Measurements from ENCODE around the gene DLGAP4.
A peak's percentile ranks its signal among the peaks of the same experiment; 100 is the strongest.

DLGAP4 gene

GRCh38 chr20:36447101-36447500 lies 141.0 kb downstream of the DLGAP4 start:
- H3K14ac ChIP-seq (ENCODE audit: low read length in 2 of 2): no peak overlapping the region

GRCh38 chr20:36449663-36450062 lies 143.5 kb downstream of the DLGAP4 start:
- peaks cover 3% of the 10 kb centered on the region for H3K4me1 ChIP-seq (ENCODE audit: control insufficient read depth, insufficient read depth, low read depth, low read length)
- no peak overlapping the region for H3K14ac ChIP-seq (ENCODE audit: low read length in 2 of 2)
- H2AFZ ChIP-seq (ENCODE audit: low read depth, low read length): no peak overlapping the region
- H3K79me1 ChIP-seq (replicated peaks; ENCODE audit: low read length, poor library complexity, severe bottlenecking): no peaks in the 10 kb centered on the region
- no peak overlapping the region for H3K18ac ChIP-seq (ENCODE audit: low read depth in 1 of 2, low read length in 2 of 2)
- H3K4me3 ChIP-seq (ENCODE audit: insufficient read depth in 1 of 2, low read depth in 1 of 2, low read length in 2 of 2): no peak overlapping the region
- DNase-seq: no peak
- H3K27ac ChIP-seq (ENCODE audit: low read length, poor library complexity, severe bottlenecking): no peak overlapping the region
- H2BK12ac ChIP-seq (ENCODE audit: low read length in 2 of 2): no peak overlapping the region
- H2BK120ac ChIP-seq (ENCODE audit: low read depth, low read length): no peak overlapping the region
- H2BK15ac ChIP-seq (ENCODE audit: low read depth, poor library complexity, severe bottlenecking): no peak overlapping the region
- H2BK5ac ChIP-seq (ENCODE audit: low read depth, low read length, poor library complexity, severe bottlenecking): no peak overlapping the region
- H4K91ac ChIP-seq (ENCODE audit: low read length): no peak overlapping the region
- no peak overlapping the region for H3K9ac ChIP-seq (ENCODE audit: low read length)
- no peak overlapping the region for H3K4ac ChIP-seq (ENCODE audit: low read depth in 1 of 2, low read length in 2 of 2)
- H4K8ac ChIP-seq (ENCODE audit: low read length): no peak overlapping the region
- no peaks in the 10 kb centered on the region for H3K9me3 ChIP-seq (ENCODE audit: control insufficient read depth, low read length)
- no peaks in the 10 kb centered on the region for H3K36me3 ChIP-seq (ENCODE audit: control insufficient read depth in 1 of 2, insufficient read depth in 2 of 2, low read depth in 1 of 2, low read length in 2 of 2)
- no peak overlapping the region for H3K4me2 ChIP-seq (ENCODE audit: low read length, poor library complexity, severe bottlenecking)
- peaks cover 11 to 38% of the 10 kb centered on the region in 2 experiments for H3K27me3 ChIP-seq (ENCODE audit: control insufficient read depth in 1 of 2, insufficient read depth in 1 of 2, low read length in 2 of 2)
- no peak overlapping the region for H2AK5ac ChIP-seq (ENCODE audit: low read length, severe bottlenecking)
- H3K23ac ChIP-seq (ENCODE audit: low read length in 2 of 2): no peak overlapping the region

More at GRCh38 chr20:36447101-36447500, 141.0 kb downstream of the DLGAP4 start:
- no peak for DNase-seq
- H2BK15ac ChIP-seq (ENCODE audit: low read depth, poor library complexity, severe bottlenecking): no peak overlapping the region
- no peak overlapping the region for H2AFZ ChIP-seq (ENCODE audit: low read depth, low read length)
- H3K9ac ChIP-seq (ENCODE audit: low read length): no peak overlapping the region
- no peak overlapping the region for H3K27ac ChIP-seq (ENCODE audit: low read length, poor library complexity, severe bottlenecking)
- H4K8ac ChIP-seq (ENCODE audit: low read length): no peak overlapping the region
- no peak overlapping the region for H3K4me2 ChIP-seq (ENCODE audit: low read length, poor library complexity, severe bottlenecking)
- H3K9me3 ChIP-seq (ENCODE audit: control insufficient read depth, low read length): no peaks in the 10 kb centered on the region
- H3K23ac ChIP-seq (ENCODE audit: low read length in 2 of 2): no peak overlapping the region
- H3K4me1 ChIP-seq (ENCODE audit: control insufficient read depth, insufficient read depth, low read depth, low read length): no peaks in the 10 kb centered on the region
- no peaks in the 10 kb centered on the region for H3K79me1 ChIP-seq (replicated peaks; ENCODE audit: low read length, poor library complexity, severe bottlenecking)
- H3K4me3 ChIP-seq (ENCODE audit: insufficient read depth in 1 of 2, low read depth in 1 of 2, low read length in 2 of 2): no peak overlapping the region
- no peak overlapping the region for H2BK5ac ChIP-seq (ENCODE audit: low read depth, low read length, poor library complexity, severe bottlenecking)
- H3K18ac ChIP-seq (ENCODE audit: low read depth in 1 of 2, low read length in 2 of 2): no peak overlapping the region
- peaks cover 21 to 43% of the 10 kb centered on the region in 2 experiments for H3K27me3 ChIP-seq (ENCODE audit: control insufficient read depth in 1 of 2, insufficient read depth in 1 of 2, low read length in 2 of 2)
- no peak overlapping the region for H3K4ac ChIP-seq (ENCODE audit: low read depth in 1 of 2, low read length in 2 of 2)
- H4K91ac ChIP-seq (ENCODE audit: low read length): no peak overlapping the region
- no peak overlapping the region for H2BK12ac ChIP-seq (ENCODE audit: low read length in 2 of 2)
- H3K36me3 ChIP-seq (ENCODE audit: control insufficient read depth in 1 of 2, insufficient read depth in 2 of 2, low read depth in 1 of 2, low read length in 2 of 2): no peaks in the 10 kb centered on the region
- no peak overlapping the region for H2AK5ac ChIP-seq (ENCODE audit: low read length, severe bottlenecking)
- no peak overlapping the region for H2BK120ac ChIP-seq (ENCODE audit: low read depth, low read length)

- Histone ChIP-seq H3K23ac (ENCODE audit: low read length in 2 of 2) (no peak overlapping the region), H2BK120ac (ENCODE audit: low read depth, low read length) (no peak overlapping the region), H3K9me3 (ENCODE audit: control insufficient read depth, low read length) (no peaks in the 10 kb centered on the region), H2BK5ac (ENCODE audit: low read depth, low read length, poor library complexity, severe bottlenecking) (no peak overlapping the region), H4K8ac (ENCODE audit: low read length) (no peak overlapping the region), H2BK15ac (ENCODE audit: low read depth, poor library complexity, severe bottlenecking) (no peak overlapping the region), H2AK5ac (ENCODE audit: low read length, severe bottlenecking) (no peak overlapping the region), H3K27ac (ENCODE audit: low read length, poor library complexity, severe bottlenecking) (no peak overlapping the region), H3K4me3 (ENCODE audit: insufficient read depth in 1 of 2, low read depth in 1 of 2, low read length in 2 of 2) (no peak overlapping the region), H3K79me1 (replicated peaks; ENCODE audit: low read length, poor library complexity, severe bottlenecking) (no peaks in the 10 kb centered on the region), H2AFZ (ENCODE audit: low read depth, low read length) (no peak overlapping the region), H3K4me1 (ENCODE audit: control insufficient read depth, insufficient read depth, low read depth, low read length) (peaks cover 10% of the 10 kb centered on the region), H4K91ac (ENCODE audit: low read length) (peak overlapping the region; percentile 18), H3K36me3 (ENCODE audit: control insufficient read depth in 1 of 2, insufficient read depth in 2 of 2, low read depth in 1 of 2, low read length in 2 of 2) (no peaks in the 10 kb centered on the region), H3K9ac (ENCODE audit: low read length) (no peak overlapping the region), H2BK12ac (ENCODE audit: low read length in 2 of 2) (no peak overlapping the region), H3K4ac (ENCODE audit: low read depth in 1 of 2, low read length in 2 of 2) (no peak overlapping the region), H3K4me2 (ENCODE audit: low read length, poor library complexity, severe bottlenecking) (no peak overlapping the region), H3K18ac (ENCODE audit: low read depth in 1 of 2, low read length in 2 of 2) (no peak overlapping the region), H3K27me3 (ENCODE audit: control insufficient read depth in 1 of 2, insufficient read depth in 1 of 2, low read length in 2 of 2) (peaks cover 13 to 23% of the 10 kb centered on the region in 2 experiments), H3K14ac (ENCODE audit: low read length in 2 of 2) (no peak overlapping the region)
- no peak for DNase-seq
- 68% methylated on average over 4 of the region's 4 CpGs for WGBS
Observed at GRCh38 chr20:36454332-36454697, 148.2 kb downstream of the DLGAP4 start.

- Histone ChIP-seq H2AFZ (ENCODE audit: low read depth, low read length) (no peak overlapping the region), H3K9ac (ENCODE audit: low read length) (no peak overlapping the region), H3K9me3 (ENCODE audit: control insufficient read depth, low read length) (no peaks in the 10 kb centered on the region), H3K4me1 (ENCODE audit: control insufficient read depth, insufficient read depth, low read depth, low read length) (peaks cover 10% of the 10 kb centered on the region), H4K8ac (ENCODE audit: low read length) (no peak overlapping the region), H4K91ac (ENCODE audit: low read length) (peak overlapping the region; percentile 18), H3K36me3 (ENCODE audit: control insufficient read depth in 1 of 2, insufficient read depth in 2 of 2, low read depth in 1 of 2, low read length in 2 of 2) (no peaks in the 10 kb centered on the region), H3K4ac (ENCODE audit: low read depth in 1 of 2, low read length in 2 of 2) (no peak overlapping the region), H3K14ac (ENCODE audit: low read length in 2 of 2) (peak overlapping the region in 1 of 2 experiments; percentile 44), H3K4me3 (ENCODE audit: insufficient read depth in 1 of 2, low read depth in 1 of 2, low read length in 2 of 2) (no peak overlapping the region), H2BK12ac (ENCODE audit: low read length in 2 of 2) (no peak overlapping the region), H3K79me1 (replicated peaks; ENCODE audit: low read length, poor library complexity, severe bottlenecking) (no peaks in the 10 kb centered on the region), H3K27ac (ENCODE audit: low read length, poor library complexity, severe bottlenecking) (no peak overlapping the region), H3K23ac (ENCODE audit: low read length in 2 of 2) (peak overlapping the region in 1 of 2 experiments; percentile 46), H2BK15ac (ENCODE audit: low read depth, poor library complexity, severe bottlenecking) (no peak overlapping the region), H3K18ac (ENCODE audit: low read depth in 1 of 2, low read length in 2 of 2) (no peak overlapping the region), H3K4me2 (ENCODE audit: low read length, poor library complexity, severe bottlenecking) (no peak overlapping the region), H2BK120ac (ENCODE audit: low read depth, low read length) (no peak overlapping the region), H2BK5ac (ENCODE audit: low read depth, low read length, poor library complexity, severe bottlenecking) (no peak overlapping the region), H2AK5ac (ENCODE audit: low read length, severe bottlenecking) (peak overlapping the region; percentile 38), H3K27me3 (ENCODE audit: control insufficient read depth in 1 of 2, insufficient read depth in 1 of 2, low read length in 2 of 2) (peaks cover 13 to 18% of the 10 kb centered on the region in 2 experiments)
- 58% methylated on average over 9 of the region's 9 CpGs for WGBS
- DNase-seq: no peak
Observed at GRCh38 chr20:36454698-36455427, 148.7 kb downstream of the DLGAP4 start.
